Measurements from ENCODE around the gene CISD2.

- TF ChIP-seq POLR2AphosphoS5 (IDR thresholded peaks at IDR 0.05; ENCODE audit: low read depth, low read length), result no peak
- no peak for TF ChIP-seq POLR2A (IDR thresholded peaks at IDR 0.05; ENCODE audit: low read depth, low read length)
- no peak for TF ChIP-seq TAF1 (IDR thresholded peaks at IDR 0.05; ENCODE audit: low read depth, low read length)
- no peak for TF ChIP-seq SPI1 (IDR thresholded peaks at IDR 0.05; ENCODE audit: low read depth, low read length)
- no peak for TF ChIP-seq POU2F2 (IDR thresholded peaks at IDR 0.05; ENCODE audit: low read depth, low read length)
- no peak for TF ChIP-seq PAX5 (IDR thresholded peaks at IDR 0.05; ENCODE audit: insufficient read depth, low read length, severe bottlenecking)
Measured at GRCh38 chr4:102843938-102844337, 24.9 kb upstream of the CISD2 start.

Measured in GM12891 (cell line).